HG02588 (cell line): ENCODE data around the gene IFT172.
"Not testable (repeated sequence)": the region's sequence is repeated elsewhere in the genome, so short reads cannot be mapped to it uniquely, and the experiment has no call there.

Experiments
- ATAC-seq: cut with Tn5 transposase; IDR thresholded peaks from one replicate; pipeline ENCODE4 v1.9.1; 2021; ENCODE audit warnings: mild to moderate bottlenecking, moderate library complexity; ENCODE audit not compliant: unreplicated experiment

The IFT172 gene

GRCh38 chr2:27428213-27428977, 61.1 kb downstream of the IFT172 start, which contains the start of gene NRBP1:
Gene NRBP1, plus strand, starts transcription at chr2:27428631. Its CDS starts 4,643 bp downstream, at chr2:27433274.
- ATAC-seq = peak; percentile 85

- no peak for ATAC-seq
Measured at GRCh38 chr2:27427863-27428212, 61.7 kb downstream of the IFT172 start.

GRCh38 chr2:27425039-27425438, 64.5 kb downstream of the IFT172 start:
- ATAC-seq = not testable (repeated sequence)

GRCh38 chr2:27422958-27423357, 66.6 kb downstream of the IFT172 start:
- no peak for ATAC-seq

- no peak for ATAC-seq
Measured at GRCh38 chr2:27421660-27422250, 67.8 kb downstream of the IFT172 start.

GRCh38 chr2:27420996-27421395, 68.5 kb downstream of the IFT172 start:
- no peak for ATAC-seq

GRCh38 chr2:27416151-27416550, 73.4 kb downstream of the IFT172 start:
- no peak for ATAC-seq

- no peak for ATAC-seq
Measured at GRCh38 chr2:27412419-27413152, 77.0 kb downstream of the IFT172 start.

- ATAC-seq = peak; percentile 93
Measured at GRCh38 chr2:27409321-27410073, 80.0 kb downstream of the IFT172 start, which contains the start of gene PPM1G. Gene PPM1G, minus strand, starts transcription at chr2:27409591. Its CDS starts 169 bp downstream, at chr2:27409422.

- peak; percentile 30 for ATAC-seq
Measured at GRCh38 chr2:27408601-27409320, 80.8 kb downstream of the IFT172 start.

GRCh38 chr2:27407798-27408491, 81.6 kb downstream of the IFT172 start:
- no peak for ATAC-seq

GRCh38 chr2:27400348-27401135, 89.0 kb downstream of the IFT172 start:
- ATAC-seq = no peak

- no peak for ATAC-seq
Measured at GRCh38 chr2:27398962-27399361, 90.6 kb downstream of the IFT172 start.
